Measurements from ENCODE around the gene CDK14.
"Not testable (repeated sequence)": the region's sequence is repeated elsewhere in the genome, so short reads cannot be mapped to it uniquely, and the experiment has no call there.

Gene CDK14

DNA sequence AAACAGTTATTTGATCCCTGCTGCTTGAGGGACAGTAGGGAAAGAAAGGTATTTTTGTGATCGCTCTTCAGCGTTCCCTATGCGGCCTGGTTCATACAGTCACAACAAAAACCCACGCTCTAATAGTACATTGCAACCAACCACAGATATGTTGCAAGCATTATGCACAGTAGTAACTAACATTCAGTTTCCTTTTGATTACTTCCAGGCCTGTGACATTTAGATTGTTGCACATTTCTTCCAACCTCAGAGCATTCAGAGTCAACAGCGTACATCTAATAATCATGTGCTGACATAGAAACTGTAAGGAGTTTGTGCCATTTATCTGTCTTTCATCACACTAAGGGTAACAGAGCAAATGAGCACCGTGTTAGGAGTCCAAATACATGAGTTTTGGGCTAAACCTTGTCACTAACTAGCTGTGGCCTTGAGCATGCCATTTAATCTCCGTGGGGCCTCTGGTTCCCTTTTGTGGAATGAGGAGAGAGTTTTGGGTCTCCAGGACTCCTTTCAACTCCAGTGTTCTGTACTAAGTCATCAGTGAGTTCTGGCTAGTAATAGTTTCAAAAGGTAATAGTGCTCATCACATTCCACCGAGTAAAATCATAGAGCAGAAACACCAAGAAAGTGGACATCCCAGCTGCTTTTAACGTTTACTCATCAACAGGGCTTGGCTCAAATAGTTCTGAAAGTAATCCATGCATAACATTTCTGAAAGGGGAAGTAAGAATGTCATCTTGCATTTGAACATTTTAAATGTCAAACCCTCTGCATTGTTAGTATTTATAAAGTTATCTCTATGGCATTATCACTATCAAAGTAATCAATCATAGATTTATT lies 569.1 kb downstream of the CDK14 start:
- peak overlapping the region; percentile 66 for H3K27ac ChIP-seq (ENCODE audit: low read length)
- H3K4me1 ChIP-seq (ENCODE audit: low read length), result peaks cover 24% of the 10 kb centered on the region
- no peaks in the 10 kb centered on the region for H3K36me3 ChIP-seq (replicated peaks; ENCODE audit: low read depth, low read length)
- no peak overlapping the region for H2AFZ ChIP-seq (ENCODE audit: low read depth, low read length)
- H3K4me3 ChIP-seq (ENCODE audit: low read length), result peak overlapping the region; percentile 32
- H3K79me2 ChIP-seq (ENCODE audit: low read length), result no peaks in the 10 kb centered on the region
- no peaks in the 10 kb centered on the region for H3K9me3 ChIP-seq (ENCODE audit: insufficient read depth, low read length)
- no peaks in the 10 kb centered on the region for H3K27me3 ChIP-seq (ENCODE audit: low read depth, low read length)
- H3K9ac ChIP-seq (ENCODE audit: low read length), result 0 out of 2 replicates have a peak overlapping the region, but pooled peaks have one; percentile 5
- no peak for TF ChIP-seq EZH2phosphoT487 (IDR thresholded peaks at IDR 0.05; ENCODE audit: low read depth)
- TF ChIP-seq, protein P1, sequence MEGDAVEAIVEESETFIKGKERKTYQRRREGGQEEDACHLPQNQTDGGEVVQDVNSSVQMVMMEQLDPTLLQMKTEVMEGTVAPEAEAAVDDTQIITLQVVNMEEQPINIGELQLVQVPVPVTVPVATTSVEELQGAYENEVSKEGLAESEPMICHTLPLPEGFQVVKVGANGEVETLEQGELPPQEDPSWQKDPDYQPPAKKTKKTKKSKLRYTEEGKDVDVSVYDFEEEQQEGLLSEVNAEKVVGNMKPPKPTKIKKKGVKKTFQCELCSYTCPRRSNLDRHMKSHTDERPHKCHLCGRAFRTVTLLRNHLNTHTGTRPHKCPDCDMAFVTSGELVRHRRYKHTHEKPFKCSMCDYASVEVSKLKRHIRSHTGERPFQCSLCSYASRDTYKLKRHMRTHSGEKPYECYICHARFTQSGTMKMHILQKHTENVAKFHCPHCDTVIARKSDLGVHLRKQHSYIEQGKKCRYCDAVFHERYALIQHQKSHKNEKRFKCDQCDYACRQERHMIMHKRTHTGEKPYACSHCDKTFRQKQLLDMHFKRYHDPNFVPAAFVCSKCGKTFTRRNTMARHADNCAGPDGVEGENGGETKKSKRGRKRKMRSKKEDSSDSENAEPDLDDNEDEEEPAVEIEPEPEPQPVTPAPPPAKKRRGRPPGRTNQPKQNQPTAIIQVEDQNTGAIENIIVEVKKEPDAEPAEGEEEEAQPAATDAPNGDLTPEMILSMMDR (IDR thresholded peaks at IDR 0.05; ENCODE audit: low read depth, low read length), result no peak
- peak overlapping the region; percentile 72 for H3K4me2 ChIP-seq (ENCODE audit: low read length)
- H4K20me1 ChIP-seq (ENCODE audit: insufficient read depth, low read length), result no peaks in the 10 kb centered on the region

DNA sequence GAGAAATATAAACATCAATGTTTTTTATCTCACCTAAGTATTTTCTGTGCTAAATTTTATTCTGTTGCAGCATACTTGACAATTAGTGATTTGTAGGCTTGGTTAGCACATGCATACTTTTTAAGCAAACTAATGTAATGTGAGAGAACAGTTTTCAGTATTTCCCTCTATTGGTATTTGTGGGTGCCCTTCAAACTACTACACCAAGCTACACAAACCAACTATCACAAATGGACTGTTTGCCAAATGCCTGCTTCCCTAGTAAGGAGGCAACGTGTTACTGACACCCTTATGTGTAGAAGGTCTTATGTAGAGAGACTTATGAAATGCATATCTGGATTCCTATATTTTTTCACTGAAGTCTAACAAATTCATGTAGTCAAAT lies 569.7 kb downstream of the CDK14 start:
- no peaks in the 10 kb centered on the region for H3K9me3 ChIP-seq (ENCODE audit: insufficient read depth, low read length)
- H3K79me2 ChIP-seq (ENCODE audit: low read length), result no peaks in the 10 kb centered on the region
- H4K20me1 ChIP-seq (ENCODE audit: insufficient read depth, low read length), result no peaks in the 10 kb centered on the region
- peak overlapping the region; percentile 72 for H3K4me2 ChIP-seq (ENCODE audit: low read length)
- peaks cover 24% of the 10 kb centered on the region for H3K4me1 ChIP-seq (ENCODE audit: low read length)
- peak overlapping the region; percentile 66 for H3K27ac ChIP-seq (ENCODE audit: low read length)
- H3K27me3 ChIP-seq (ENCODE audit: low read depth, low read length), result no peaks in the 10 kb centered on the region
- no peak overlapping the region for H3K4me3 ChIP-seq (ENCODE audit: low read length)
- H3K9ac ChIP-seq (ENCODE audit: low read length), result 0 out of 2 replicates have a peak overlapping the region, but pooled peaks have one; percentile 7
- no peaks in the 10 kb centered on the region for H3K36me3 ChIP-seq (replicated peaks; ENCODE audit: low read depth, low read length)
- no peak for TF ChIP-seq EZH2phosphoT487 (IDR thresholded peaks at IDR 0.05; ENCODE audit: low read depth)
- TF ChIP-seq, protein P1 (IDR thresholded peaks at IDR 0.05; ENCODE audit: low read depth, low read length), result no peak
- H2AFZ ChIP-seq (ENCODE audit: low read depth, low read length), result no peak overlapping the region

DNA sequence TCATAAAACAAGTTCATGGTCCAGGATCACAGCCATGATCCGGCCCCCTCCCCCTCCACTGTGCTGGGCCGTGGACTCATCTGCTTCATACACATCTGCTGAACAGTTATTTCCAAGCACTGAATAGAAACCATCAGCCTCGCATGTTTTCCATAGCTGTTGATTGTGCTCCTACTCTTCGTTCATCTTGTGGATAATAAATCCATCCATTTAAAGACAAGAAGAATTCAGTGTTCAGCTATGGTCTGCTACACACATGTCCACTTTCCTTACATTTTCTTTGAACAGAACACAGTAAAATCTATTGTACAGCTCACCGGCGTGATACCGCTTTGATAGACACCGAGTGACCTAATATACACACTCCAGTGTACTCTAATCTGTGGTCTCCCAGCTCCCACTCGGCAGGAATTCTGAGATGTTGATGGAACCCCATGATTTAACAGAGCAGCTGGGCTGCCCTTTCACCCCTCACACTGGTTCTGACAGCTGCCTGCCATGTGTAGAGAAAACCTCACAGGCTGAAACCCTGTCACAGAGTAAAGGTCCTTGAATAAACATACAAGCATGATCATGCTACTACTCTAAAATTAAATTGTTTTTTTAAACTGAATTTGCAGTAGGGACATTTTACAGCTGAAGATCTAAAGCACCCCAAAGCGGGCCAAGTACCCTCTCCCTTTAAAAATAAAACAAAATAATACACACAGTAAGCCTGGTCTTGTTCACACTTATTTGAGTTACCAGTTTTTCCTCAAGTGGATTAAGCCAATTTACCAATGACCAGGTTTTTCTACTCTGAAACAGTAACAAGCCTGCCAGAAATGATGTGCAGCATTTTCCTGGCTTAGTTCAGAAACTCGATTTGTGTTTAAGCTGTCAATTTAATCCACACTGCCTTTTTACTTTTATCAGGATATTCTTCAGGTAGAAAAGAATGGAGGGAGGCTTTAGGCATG lies 573.0 kb downstream of the CDK14 start:
- H4K20me1 ChIP-seq (ENCODE audit: insufficient read depth, low read length), result no peaks in the 10 kb centered on the region
- H3K9me3 ChIP-seq (ENCODE audit: insufficient read depth, low read length), result no peaks in the 10 kb centered on the region
- H3K4me3 ChIP-seq (ENCODE audit: low read length), result no peak overlapping the region
- H3K79me2 ChIP-seq (ENCODE audit: low read length), result no peaks in the 10 kb centered on the region
- TF ChIP-seq EZH2phosphoT487 (IDR thresholded peaks at IDR 0.05; ENCODE audit: low read depth), result no peak
- TF ChIP-seq, protein P1 (IDR thresholded peaks at IDR 0.05; ENCODE audit: low read depth, low read length), result no peak
- no peaks in the 10 kb centered on the region for H3K36me3 ChIP-seq (replicated peaks; ENCODE audit: low read depth, low read length)
- no peaks in the 10 kb centered on the region for H3K27me3 ChIP-seq (ENCODE audit: low read depth, low read length)
- H3K9ac ChIP-seq (ENCODE audit: low read length), result no peak overlapping the region
- no peak overlapping the region for H3K27ac ChIP-seq (ENCODE audit: low read length)
- H3K4me1 ChIP-seq (ENCODE audit: low read length), result peaks cover 28% of the 10 kb centered on the region
- H3K4me2 ChIP-seq (ENCODE audit: low read length), result no peak overlapping the region
- H2AFZ ChIP-seq (ENCODE audit: low read depth, low read length), result no peak overlapping the region

DNA sequence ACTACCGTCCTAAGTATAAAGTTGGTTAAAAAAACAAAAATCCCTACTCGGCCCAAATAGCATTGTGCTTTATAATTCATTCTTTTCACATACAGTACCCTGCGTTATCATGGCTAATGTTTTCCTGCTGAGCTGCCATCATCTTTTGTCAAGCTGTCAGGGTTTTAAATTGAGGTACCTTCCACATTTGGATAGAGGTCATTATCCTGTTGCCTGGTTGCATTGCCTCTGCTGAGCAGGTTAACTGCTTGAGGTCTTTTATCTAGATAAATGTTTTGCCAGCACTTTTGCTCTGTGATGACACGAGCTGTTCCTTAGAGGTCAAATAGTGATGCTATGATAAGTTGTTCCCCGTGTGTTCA lies 573.7 kb downstream of the CDK14 start:
- Histone ChIP-seq H3K27me3 (ENCODE audit: low read depth, low read length) (no peaks in the 10 kb centered on the region), H3K27ac (ENCODE audit: low read length) (no peak overlapping the region), H3K36me3 (replicated peaks; ENCODE audit: low read depth, low read length) (no peaks in the 10 kb centered on the region), H3K79me2 (ENCODE audit: low read length) (no peaks in the 10 kb centered on the region), H3K4me1 (ENCODE audit: low read length) (peaks cover 23% of the 10 kb centered on the region), H3K9ac (ENCODE audit: low read length) (no peak overlapping the region), H4K20me1 (ENCODE audit: insufficient read depth, low read length) (no peaks in the 10 kb centered on the region), H2AFZ (ENCODE audit: low read depth, low read length) (no peak overlapping the region), H3K9me3 (ENCODE audit: insufficient read depth, low read length) (no peaks in the 10 kb centered on the region), H3K4me3 (ENCODE audit: low read length) (no peak overlapping the region), H3K4me2 (ENCODE audit: low read length) (no peak overlapping the region)
- TF ChIP-seq EZH2phosphoT487 (IDR thresholded peaks at IDR 0.05; ENCODE audit: low read depth), result no peak
- TF ChIP-seq, protein P1 (IDR thresholded peaks at IDR 0.05; ENCODE audit: low read depth, low read length), result no peak

DNA sequence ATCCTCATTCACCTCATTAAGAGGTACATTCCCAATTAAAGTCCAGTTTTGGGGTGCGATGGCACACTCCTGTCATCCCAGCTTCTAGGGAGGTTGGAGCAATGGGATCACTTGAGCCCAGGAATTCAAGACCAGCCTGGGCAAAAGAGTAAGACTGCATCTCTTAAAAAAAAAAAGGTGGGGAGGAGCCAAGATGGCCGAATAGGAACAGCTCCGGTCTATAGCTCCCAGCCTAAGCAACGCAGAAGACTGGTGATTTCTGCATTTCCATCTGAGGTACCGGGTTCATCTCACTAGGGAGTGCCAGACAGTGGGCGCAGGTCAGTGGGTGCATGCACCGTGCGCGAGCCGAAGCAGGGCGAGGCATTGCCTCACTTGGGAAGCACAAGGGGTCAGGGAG lies 577.1 kb downstream of the CDK14 start:
- H3K4me2 ChIP-seq (ENCODE audit: low read length), result not testable (repeated sequence)

More for the DNA sequence above, 577.1 kb downstream of the CDK14 start:
- H3K27ac ChIP-seq (ENCODE audit: low read length); H3K9me3 ChIP-seq (ENCODE audit: insufficient read depth, low read length); H3K4me1 ChIP-seq (ENCODE audit: low read length); H3K27me3 ChIP-seq (ENCODE audit: low read depth, low read length); H3K79me2 ChIP-seq (ENCODE audit: low read length); H4K20me1 ChIP-seq (ENCODE audit: insufficient read depth, low read length); H3K36me3 ChIP-seq (replicated peaks; ENCODE audit: low read depth, low read length); H3K4me3 ChIP-seq (ENCODE audit: low read length); H3K9ac ChIP-seq (ENCODE audit: low read length); H2AFZ ChIP-seq (ENCODE audit: low read depth, low read length): not testable (repeated sequence)

Measured in OCI-LY3 (cell line).